ENCODE results near the gene KCNIP4.

The KCNIP4 gene

GRCh38 chr4:21699446-21699845 is 249.1 kb downstream of the KCNIP4 start:
- TF ChIP-seq CTCF (conservative IDR thresholded peaks at IDR 0.05; ENCODE audit: low read depth, low read length): no peak
- Histone ChIP-seq H3K36me3 (ENCODE audit: insufficient read depth) (no peaks in the 10 kb centered on the region), H3K27me3 (ENCODE audit: insufficient read depth, low read depth) (no peaks in the 10 kb centered on the region), H3K79me2 (ENCODE audit: insufficient read depth, low read depth) (no peaks in the 10 kb centered on the region), H3K4me2 (no peak overlapping the region), H3K4me1 (ENCODE audit: low read depth, poor library complexity, severe bottlenecking) (no peaks in the 10 kb centered on the region), H3K27ac (no peak overlapping the region), H4K20me1 (ENCODE audit: insufficient read depth) (no peaks in the 10 kb centered on the region), H2AFZ (ENCODE audit: low read depth) (no peak overlapping the region), H3K4me3 (IDR thresholded peaks at IDR 0.05; ENCODE audit: insufficient read depth, low read depth, low read length) (no peak overlapping the region), H3K9ac (no peak overlapping the region)

- no peak overlapping the region for H3K4me2 ChIP-seq
- H3K27me3 ChIP-seq (ENCODE audit: insufficient read depth, low read depth): no peaks in the 10 kb centered on the region
- no peaks in the 10 kb centered on the region for H3K79me2 ChIP-seq (ENCODE audit: insufficient read depth, low read depth)
- H3K4me3 ChIP-seq (IDR thresholded peaks at IDR 0.05; ENCODE audit: insufficient read depth, low read depth, low read length): no peak overlapping the region
- TF ChIP-seq CTCF (conservative IDR thresholded peaks at IDR 0.05; ENCODE audit: low read depth, low read length): no peak
- H3K9ac ChIP-seq: no peak overlapping the region
- H3K36me3 ChIP-seq (ENCODE audit: insufficient read depth): no peaks in the 10 kb centered on the region
- no peak overlapping the region for H2AFZ ChIP-seq (ENCODE audit: low read depth)
- H3K27ac ChIP-seq: no peak overlapping the region
- H4K20me1 ChIP-seq (ENCODE audit: insufficient read depth): no peaks in the 10 kb centered on the region
- H3K4me1 ChIP-seq (ENCODE audit: low read depth, poor library complexity, severe bottlenecking): no peaks in the 10 kb centered on the region
Measured at GRCh38 chr4:21697583-21697982, 251.0 kb downstream of the KCNIP4 start.

- no peaks in the 10 kb centered on the region for H3K27me3 ChIP-seq (ENCODE audit: insufficient read depth, low read depth)
- H2AFZ ChIP-seq (ENCODE audit: low read depth): no peak overlapping the region
- no peaks in the 10 kb centered on the region for H3K4me1 ChIP-seq (ENCODE audit: low read depth, poor library complexity, severe bottlenecking)
- H3K9ac ChIP-seq: no peak overlapping the region
- H3K79me2 ChIP-seq (ENCODE audit: insufficient read depth, low read depth): no peaks in the 10 kb centered on the region
- no peak overlapping the region for H3K4me2 ChIP-seq
- H3K4me3 ChIP-seq (IDR thresholded peaks at IDR 0.05; ENCODE audit: insufficient read depth, low read depth, low read length): no peak overlapping the region
- TF ChIP-seq CTCF (conservative IDR thresholded peaks at IDR 0.05; ENCODE audit: low read depth, low read length): no peak
- no peaks in the 10 kb centered on the region for H4K20me1 ChIP-seq (ENCODE audit: insufficient read depth)
- H3K27ac ChIP-seq: no peak overlapping the region
- no peaks in the 10 kb centered on the region for H3K36me3 ChIP-seq (ENCODE audit: insufficient read depth)
Measured at GRCh38 chr4:21695141-21695540, 253.4 kb downstream of the KCNIP4 start.

GRCh38 chr4:21692241-21692640 is 256.3 kb downstream of the KCNIP4 start:
- no peak for TF ChIP-seq CTCF (conservative IDR thresholded peaks at IDR 0.05; ENCODE audit: low read depth, low read length)
- Histone ChIP-seq H3K9ac (no peak overlapping the region), H3K27ac (no peak overlapping the region), H3K4me1 (ENCODE audit: low read depth, poor library complexity, severe bottlenecking) (no peaks in the 10 kb centered on the region), H4K20me1 (ENCODE audit: insufficient read depth) (no peaks in the 10 kb centered on the region), H2AFZ (ENCODE audit: low read depth) (no peak overlapping the region), H3K79me2 (ENCODE audit: insufficient read depth, low read depth) (no peaks in the 10 kb centered on the region), H3K27me3 (ENCODE audit: insufficient read depth, low read depth) (no peaks in the 10 kb centered on the region), H3K4me3 (IDR thresholded peaks at IDR 0.05; ENCODE audit: insufficient read depth, low read depth, low read length) (no peak overlapping the region), H3K4me2 (no peak overlapping the region), H3K36me3 (ENCODE audit: insufficient read depth) (no peaks in the 10 kb centered on the region)

All from KMS-11 (cell line).